GM18519 (cell line): Measurements from ENCODE around the gene ADARB2.
"Not testable (repeated sequence)": the region's sequence is repeated elsewhere in the genome, so short reads cannot be mapped to it uniquely, and the experiment has no call there.

Experiments used
- ATAC-seq: cut with Tn5 transposase; IDR thresholded peaks from one replicate; pipeline ENCODE4 v1.9.1; 2021; ENCODE audit warnings: mild to moderate bottlenecking, moderate library complexity; ENCODE audit not compliant: unreplicated experiment, low FRiP score

Gene ADARB2

DNA sequence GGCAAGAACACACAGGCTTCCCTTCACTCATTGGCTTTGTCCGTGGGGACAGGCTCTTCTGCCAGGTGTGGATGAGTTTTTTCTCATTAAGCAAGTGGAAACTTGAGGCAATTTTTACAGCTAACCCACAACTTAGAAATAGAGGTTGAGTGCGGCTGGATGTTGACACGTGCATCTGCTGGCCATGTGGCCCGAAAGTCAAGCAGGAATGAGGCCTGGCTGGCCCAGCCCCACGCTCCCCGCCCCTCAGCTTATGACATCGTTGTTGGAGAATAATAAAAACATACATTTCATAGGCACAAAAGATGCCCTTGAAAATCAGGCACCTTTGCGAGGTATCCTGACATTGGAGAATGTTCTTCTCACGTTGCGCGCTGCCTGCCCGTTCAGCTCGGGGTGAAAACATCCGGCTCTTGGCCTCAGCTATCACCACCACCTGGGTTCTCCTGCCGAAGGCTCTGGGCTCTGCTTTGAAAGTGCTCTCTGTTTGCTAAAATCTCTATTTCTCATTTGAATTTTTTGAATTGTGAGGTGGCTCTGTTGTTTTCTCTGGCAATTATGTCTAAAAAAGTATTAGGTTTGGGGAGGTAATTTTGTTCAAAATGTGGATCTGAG lies 370.4 kb downstream of the ADARB2 start:
- no peak for ATAC-seq

DNA sequence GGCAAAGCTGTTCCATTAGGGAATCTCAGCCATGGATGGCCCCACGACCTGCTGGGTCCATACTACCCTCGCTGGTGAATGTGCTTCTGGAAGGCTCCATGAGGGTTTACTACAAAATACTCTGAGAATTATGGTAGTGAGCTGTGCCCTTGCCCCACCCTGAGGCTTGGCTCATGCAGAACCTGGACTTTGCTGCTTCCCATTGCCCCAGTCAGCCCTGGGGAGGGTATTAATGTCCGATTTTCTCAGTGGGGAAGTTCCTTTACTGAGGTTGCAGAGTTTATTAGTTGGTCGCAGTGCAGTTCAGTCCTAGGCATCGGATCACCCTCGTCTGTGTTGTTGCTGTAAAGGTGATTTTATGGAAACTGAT lies 371.0 kb downstream of the ADARB2 start:
- no peak for ATAC-seq

DNA sequence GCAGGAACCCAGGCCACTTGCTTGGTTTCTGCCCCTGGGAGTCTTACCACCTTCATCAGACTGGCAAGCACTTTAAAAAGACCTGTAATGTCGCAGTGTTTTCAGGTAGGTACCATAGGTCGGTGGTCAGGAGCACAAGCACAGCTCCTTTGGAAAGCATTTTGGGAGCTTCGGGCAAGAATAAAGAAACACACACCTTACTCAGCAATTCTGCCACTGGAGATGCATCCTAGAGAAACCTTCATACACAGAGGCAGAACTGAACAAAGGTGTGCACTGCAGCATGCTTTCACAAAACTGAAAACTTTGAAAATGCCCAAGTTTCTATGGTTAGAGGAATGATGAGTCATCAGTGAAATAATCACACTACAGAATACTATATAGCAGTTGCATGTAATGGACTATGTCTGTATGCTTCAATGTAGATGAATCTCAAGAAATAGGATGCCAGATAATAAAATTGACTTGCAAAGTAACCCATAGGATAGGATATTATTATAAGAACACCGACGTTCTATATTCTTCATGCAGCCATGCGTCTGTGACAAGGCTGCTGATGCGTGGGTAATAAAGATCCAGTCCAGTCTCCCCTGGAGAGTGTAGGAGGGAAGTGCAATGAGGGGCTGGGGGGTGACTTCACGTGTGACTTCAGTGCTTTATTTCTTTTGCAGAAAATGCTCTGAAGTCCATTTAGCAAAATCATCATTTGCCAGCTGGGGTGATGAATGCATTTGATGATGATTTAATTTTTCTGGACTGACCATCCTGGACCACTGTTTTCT lies 371.6 kb downstream of the ADARB2 start:
- ATAC-seq: no peak

DNA sequence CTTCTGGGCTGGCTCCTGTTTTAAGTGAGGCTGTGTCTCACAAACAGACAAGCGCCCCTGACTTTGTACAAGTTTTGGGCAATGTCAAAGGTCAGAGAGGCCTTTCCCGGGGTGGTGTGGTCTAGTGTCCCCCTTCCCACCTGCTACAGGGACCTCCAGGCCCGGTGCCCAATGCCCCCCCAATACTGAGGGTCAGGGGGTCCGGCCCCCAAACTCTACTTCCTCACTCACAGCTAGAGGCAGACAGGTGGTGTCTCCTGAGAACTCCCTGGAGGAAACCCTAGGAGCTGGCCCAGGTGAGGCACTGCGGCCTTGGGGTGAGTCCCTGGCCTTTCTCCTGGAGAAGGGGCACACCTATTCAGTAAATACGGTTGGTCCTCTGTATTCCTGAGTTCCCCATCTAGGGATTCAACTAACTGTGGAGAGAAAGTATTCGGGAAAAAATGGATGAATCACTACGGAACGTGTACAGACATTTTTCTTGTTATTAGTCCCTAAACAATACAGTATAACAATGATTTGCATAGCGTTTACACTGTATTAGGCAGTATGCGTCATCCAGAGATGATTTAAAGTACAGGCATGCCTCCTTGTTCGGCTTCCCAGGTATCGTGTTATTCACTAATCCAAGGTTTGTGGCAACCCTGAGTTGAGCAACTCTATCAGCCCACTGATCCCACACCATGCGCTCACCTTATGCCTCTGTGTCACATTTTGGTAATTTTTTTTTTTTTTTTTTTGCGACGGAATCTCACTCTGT lies 373.0 kb downstream of the ADARB2 start:
- ATAC-seq: no peak

DNA sequence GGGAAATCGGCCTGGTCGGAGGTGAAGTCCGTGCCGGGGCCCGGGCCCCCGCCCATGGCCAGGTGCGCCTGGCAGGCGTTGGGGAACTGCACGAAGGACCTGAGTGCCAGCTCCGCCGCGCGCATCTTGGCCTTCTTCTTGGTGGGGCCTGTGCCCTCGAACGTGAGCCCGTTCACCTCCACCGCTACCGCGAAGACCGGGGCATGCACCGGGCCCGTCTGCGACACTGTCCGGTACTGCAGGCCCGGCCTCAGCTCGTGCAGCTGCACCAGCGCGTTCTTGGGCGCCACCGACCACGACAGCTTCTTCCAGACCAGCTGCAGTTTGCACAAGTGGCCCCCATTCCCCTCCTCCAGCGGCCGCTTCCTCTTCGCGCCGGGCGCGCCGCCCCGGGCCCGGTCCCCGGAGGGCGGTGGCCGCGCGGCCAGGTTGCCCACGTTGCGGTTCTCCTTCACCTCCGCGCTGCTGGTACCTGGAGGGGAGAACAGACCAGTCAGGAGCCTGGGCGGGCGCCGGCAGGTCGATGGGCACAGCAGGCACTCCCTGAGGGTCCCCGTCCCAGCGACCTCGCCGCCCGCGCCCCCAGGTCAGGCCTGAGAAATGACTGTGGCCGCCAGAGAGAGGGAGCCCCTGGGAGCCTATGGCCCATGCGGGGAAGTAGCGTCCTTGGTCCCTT lies 373.7 kb downstream of the ADARB2 start:
- no peak for ATAC-seq

DNA sequence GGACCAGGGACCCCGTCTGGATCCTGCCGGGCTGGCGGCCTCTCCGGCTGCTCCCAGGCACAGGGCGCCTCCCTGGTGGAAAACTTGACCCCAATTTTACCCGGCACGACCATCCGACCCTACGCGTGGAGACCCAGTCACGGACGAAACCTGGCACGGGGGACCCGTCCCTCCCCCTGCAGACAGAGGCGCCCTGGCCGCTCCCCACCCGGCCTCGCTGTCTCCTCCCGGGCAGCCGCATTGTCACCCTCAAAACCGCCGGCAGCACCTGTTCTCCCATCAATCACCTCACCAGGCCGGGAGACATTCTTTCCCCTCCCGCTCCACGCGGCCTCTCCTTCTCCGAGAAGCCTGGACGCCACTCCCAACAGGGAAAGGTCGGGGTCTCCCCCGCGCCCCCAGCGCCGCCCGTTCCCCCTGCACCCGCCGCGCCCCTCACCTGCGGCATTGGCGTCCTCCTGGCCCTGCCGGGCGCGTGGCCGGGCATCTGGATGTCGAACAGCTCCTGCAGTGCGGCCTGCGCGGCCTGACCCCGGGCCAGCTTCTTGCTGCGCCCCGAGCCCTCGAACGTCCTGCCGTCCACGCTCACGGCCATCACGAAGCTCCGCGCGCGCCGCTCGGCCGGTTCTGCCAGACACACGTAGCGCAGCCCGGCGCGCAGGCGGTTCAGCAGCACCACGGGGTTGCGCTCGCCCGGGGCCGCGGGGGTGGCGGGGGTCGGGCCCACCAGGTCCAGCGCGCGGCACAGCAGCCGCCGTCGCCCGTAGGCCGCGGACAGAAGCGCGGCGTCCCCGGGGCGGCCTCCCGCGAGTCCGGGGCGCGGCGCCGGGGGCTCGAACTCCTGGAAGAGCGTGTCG lies 374.5 kb downstream of the ADARB2 start:
- ATAC-seq: no peak

DNA sequence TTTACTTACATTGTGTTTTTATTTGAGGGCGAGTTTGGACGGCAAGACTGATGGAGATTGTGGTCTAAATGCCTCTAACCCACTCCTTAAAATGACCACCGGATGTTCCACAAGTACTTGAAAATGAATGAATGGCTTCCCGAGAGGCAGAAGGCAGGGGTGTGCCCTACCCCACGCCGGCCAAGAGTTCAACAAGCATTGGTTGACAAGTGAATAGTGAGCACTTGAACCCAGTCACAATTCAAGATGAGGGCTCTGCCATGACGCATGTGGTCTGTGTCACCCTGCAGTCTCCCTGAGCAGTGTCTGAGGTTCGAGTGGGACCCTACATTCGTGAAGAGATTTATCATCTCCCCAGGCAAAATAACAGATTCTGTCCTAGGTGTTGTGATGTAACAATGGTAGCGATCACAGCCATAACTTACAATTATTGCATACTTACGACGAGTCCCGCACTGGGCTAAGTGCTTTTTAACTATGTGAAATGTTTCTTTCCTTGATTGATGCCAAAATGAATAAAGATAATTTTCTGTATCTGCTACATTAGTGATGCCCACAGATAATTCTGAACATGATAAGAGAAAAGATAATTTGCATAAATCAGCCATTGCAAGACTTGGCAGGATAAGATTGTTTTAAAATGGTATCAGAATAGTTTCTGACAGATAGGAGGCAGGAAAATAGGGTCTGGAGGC lies 375.8 kb downstream of the ADARB2 start:
- no peak for ATAC-seq

DNA sequence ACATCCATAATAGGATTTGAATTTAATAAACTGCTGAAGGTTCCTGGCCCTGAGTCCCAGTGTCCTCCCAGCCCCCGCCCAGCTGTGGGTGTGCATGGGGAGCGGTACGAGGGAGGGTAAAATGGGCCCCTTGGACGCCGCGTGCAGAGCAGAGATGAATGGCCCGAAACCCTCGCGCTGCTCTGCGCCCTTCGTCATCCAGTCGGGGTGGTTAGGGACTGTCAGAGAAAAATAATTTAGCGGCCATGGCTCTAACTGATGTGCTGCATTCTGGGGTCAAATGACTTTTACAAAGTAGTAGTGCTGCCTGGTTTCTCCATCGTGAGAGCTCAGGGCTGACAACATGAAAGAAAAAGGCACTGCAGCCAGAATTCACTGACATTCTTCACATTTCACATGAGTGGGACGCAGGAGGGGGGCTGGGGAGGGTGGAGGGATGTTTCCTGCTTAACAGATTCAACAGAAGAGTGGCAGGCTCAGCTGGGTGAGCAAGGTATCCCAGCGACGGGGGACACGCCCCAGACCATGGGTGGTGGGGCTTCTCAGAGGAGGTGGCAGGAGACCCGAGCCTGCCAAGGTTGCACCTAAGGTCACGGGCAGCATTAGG lies 376.7 kb downstream of the ADARB2 start:
- no peak for ATAC-seq

DNA sequence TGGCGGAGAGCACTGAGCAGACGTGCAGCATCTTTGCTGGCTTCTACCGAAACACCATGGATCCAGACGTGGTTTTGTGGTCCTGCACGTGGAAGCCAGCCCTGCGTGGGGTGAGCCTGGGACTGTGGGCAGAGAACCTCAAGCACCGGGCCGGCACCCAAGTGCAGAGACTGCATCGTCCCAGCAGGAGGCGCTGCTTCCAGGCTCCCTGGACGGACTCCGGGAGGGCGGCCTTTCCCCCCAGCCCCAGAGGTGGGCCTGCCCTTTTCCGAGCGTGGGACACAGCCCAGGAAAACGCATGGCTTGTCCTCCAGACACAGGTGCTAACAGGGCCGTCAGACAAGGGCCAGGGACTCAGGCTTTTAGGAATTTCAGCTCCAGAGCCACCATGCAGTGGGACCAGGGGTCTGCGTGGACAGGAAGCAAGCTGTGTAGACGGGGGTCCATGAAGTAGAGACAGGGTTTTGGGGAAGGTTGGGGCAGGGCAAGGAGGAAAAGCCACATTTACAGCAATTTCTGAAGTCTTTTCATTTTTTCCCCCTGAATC lies 377.2 kb downstream of the ADARB2 start:
- ATAC-seq: no peak

DNA sequence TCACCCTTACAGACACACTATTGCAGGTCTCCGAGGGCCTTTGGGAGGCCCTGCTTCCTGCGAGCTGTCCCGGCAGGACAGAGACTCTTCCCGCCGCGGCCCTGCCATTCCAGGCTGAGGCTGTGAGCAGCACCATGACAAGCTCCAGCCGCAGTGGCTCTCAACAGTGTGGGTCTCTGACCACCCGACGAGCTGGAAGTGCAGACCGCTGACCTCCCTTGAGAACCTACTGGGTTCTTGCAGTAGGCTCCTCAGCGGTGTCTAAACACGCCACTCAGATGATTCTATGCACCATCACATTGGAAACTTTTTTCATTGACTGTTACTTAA lies 377.7 kb downstream of the ADARB2 start:
- no peak for ATAC-seq

DNA sequence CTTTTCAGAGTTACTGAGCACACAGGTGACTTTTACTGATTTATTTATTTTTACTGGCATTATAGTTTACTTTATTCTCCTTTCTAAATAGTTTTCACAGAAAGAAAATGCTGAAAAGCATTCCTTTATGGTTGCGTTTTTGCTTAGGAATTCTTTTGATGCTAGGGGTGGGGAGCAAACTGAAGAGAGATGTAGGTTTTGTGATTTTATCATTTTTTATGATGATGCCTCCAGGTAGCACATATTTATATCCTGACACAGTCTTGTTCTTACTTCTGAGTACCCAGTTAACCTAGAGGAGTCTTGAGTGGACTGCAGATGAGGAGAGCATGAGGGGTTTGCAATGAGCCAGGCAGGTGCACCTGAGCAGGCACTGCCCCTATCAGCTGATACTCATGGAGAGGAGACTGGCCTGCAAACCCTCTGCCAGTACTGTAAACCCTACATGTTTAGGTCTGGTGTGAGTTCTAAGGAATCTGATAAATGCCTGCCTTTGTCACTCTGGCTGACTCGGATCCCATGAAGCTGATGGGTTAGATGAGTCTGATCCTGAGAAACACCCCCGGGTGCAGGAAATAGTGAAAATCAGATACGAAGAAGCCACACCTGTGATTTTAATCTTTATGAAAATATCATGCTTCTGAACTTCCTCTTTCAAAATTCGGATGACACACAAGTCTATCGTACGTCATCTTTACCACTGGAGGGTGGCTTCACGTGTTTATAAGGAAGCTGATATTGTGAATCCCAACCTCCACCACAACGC lies 378.3 kb downstream of the ADARB2 start:
- no peak for ATAC-seq

DNA sequence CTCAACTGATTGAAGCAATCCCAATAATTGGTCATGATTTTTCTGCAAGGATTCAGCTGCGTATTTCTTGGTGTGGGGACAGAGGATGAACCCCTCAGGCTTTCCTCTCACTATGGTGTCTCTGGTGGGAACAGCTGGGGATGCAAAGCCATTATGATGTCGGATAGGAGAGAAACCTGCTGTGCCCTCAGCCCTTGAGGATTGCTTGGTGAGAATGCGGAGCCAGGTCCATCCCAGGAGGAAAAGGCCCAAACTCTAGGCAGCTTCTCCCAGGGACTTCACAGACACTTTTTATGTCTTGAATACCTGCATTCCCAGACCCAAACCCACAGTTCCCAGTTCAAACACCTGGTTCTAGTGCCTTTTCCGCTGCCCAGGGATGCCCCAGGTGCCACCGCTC lies 379.2 kb downstream of the ADARB2 start:
- ATAC-seq: no peak

DNA sequence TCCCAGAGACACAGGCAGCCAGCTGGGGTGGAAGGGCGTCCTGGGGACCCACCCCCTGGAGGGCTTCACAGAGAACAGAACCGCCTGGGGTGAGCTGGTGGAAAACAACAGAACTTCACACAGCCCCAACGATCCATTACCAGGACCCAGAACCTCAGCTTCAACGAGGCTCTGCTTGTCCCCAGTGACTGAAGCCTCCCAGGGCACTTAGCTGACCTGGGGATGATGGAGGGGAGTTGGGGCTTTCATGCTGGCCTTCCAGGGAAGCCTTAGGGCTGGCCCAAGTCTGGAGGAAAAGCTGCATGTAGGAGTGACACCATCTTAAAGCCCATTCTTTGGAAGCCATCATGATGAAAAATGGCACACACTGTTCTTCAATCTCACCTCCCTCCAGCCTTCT lies 381.0 kb downstream of the ADARB2 start:
- ATAC-seq: no peak

DNA sequence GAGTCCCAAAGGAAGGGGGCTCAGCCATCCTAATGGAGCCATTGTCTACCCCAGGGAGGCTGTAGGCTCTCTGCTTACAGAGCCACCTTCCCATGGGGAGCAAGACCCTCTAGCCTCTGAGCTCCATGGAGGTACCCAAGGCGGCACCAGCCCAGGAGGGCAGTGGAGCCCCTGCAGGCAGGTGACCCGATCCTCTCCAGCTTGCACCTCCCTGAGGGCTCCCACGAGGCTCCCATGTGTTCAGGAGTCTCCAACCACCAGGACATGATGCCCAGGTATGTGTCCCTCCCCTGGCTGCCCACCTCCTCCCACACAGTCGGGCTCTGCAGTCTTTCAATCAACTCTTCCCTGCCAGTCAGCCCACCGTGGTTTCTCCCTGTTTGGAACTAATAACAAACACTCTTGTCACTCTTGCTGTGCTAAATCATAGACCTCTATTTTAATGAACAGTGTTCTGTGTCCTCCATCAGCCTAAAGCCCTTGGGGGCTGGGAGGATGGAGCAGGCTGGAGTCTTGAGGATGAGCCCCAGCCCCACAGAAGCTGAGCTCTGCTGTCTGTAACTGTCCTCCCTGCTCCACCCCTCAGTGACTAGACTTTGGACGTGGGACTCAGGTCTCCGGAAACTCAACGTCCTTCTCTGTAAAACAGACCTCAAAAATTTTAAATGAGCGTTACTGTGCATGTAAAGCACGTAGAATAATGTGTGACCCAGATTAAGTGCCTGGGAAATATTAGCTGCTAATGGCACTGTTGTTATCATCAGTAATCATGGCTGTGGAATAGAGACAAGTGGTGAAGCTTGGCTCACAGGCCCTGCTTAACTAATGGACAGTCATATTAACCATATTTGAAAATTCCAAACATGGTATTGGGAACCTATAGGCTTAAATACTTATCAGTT lies 382.3 kb downstream of the ADARB2 start:
- ATAC-seq: no peak

DNA sequence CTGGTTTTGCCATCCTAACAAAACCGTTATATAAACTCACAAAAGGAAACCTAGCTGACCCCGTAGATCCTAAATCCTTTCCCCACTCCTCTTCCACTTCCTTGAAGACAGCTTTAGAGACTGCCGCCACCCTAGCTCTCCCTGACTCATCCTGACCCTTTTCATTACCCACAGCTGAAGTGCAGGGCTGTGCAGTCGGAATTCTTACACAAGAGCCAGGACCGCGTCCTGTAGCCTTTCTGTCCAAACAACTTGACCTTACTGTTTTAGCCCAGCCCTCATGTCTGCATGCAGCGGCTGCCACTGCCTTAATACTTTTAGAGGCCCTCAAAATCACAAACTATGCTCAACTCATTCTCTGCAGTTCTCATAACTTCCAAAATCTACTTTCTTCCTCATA lies 385.0 kb downstream of the ADARB2 start:
- not testable (repeated sequence) for ATAC-seq

DNA sequence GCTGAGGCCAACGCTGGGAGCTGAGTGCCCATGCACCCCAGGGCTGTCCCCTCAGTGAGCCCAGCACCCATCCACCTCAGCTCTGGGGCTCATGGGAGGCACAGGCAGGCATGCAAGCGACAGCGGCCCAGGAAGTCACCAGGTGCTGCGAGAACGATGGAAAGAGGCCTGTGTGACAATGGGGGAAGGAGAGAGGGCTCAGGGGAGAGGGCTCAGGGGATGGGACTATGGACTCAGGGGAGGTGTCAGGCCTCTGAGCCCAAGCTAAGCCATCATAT lies 388.6 kb downstream of the ADARB2 start:
- no peak for ATAC-seq

DNA sequence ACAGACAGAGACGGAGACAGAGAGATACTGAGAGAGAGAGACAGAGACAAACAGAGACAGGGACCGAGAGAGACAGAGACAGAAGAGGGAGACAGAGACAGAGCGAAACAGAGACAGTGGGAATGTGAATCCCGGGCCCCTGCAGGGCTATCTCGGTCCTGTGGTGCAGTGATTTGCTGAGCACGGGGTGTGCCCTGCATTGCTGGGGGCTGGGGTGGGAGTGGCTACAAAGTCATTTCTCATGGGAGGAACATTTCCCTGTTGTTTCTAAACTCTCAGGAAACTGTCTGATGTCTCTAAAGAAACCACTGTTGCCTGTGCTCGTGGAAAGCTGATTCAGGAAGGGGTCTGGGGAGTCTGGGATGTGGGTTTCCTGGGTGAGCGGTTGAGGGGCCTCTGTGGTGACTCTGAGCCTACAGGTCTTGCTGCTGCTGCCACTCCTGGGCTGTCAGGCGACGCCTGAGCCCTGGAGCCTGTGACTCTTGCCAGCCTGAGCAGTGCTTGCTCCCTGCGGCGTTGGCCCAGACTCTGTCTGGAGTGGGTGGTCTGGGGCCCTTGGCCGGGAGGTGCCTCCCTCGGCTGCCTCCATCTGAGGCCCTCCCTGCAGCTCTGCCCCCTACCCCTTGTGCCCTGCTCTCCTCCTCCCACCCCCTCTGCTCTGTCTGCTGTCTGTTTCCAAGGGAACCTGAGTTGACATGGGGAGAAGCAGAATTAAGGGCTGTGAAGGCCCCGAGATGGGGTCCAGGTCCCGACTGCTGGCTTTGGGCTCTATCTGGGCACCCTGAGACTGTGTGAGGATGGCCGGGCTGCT lies 389.2 kb downstream of the ADARB2 start:
- no peak for ATAC-seq
